Ishikawa (cell line): ENCODE results near the gene SLIT3.

ENCODE experiments used
- FOXM1 ChIP-seq: IDR thresholded peaks from 2 replicates; pipeline ENCODE4 v1.6.1; 2012; ENCODE audit warnings: low read depth, borderline replicate concordance
- TEAD4 ChIP-seq: IDR thresholded peaks from 2 replicates; pipeline ENCODE4 v1.6.1; 2012

DNA sequence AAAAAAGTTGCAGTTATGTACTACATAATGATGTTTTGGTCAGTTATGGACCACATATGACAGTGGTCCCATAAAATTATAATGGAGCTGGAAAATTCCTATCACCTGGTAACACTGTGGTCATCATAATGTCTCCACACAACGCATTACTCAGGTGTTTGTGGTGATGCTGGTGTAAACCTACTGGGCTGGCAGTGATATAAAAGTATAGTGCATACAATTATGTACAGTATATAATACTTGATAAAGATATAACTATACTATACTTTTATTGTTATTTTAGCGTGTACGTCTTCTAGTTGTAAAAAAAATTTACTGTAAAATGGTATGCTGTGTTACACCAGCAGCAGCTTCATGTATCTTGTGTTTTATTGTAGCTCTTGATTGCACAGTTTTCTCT, 655.7 kb downstream of the SLIT3 start:
- TF ChIP-seq TEAD4 = no peak
- no peak for TF ChIP-seq FOXM1
